Fibroblast of skin of right biceps (primary cell): Measurements from ENCODE around the gene TOR1AIP2.

Experiments used
- DNase-seq: peaks from one replicate; pipeline ENCODE4 v3.0.0-alpha.2; 2013

The TOR1AIP2 gene

GRCh38 chr1:179877586-179878265, at the start of gene TOR1AIP2:
Gene TOR1AIP2 (minus strand): TSS chr1:179877803. CDS start chr1:179852665, 25,138 bp downstream.
- peak; percentile 82 for DNase-seq

- no peak for DNase-seq
Measured at GRCh38 chr1:179926850-179927205, 49.2 kb upstream of the TOR1AIP2 start.

GRCh38 chr1:179925922-179926849, 48.6 kb upstream of the TOR1AIP2 start:
- peak; percentile 84 for DNase-seq

GRCh38 chr1:179925302-179925701, 47.7 kb upstream of the TOR1AIP2 start:
- no peak for DNase-seq

- no peak for DNase-seq
Measured at GRCh38 chr1:179924268-179924667, 46.7 kb upstream of the TOR1AIP2 start.

- no peak for DNase-seq
Measured at GRCh38 chr1:179923029-179923428, 45.4 kb upstream of the TOR1AIP2 start.

GRCh38 chr1:179921981-179922872, 44.6 kb upstream of the TOR1AIP2 start:
- DNase-seq: peak; percentile 9

GRCh38 chr1:179921472-179921871, 43.9 kb upstream of the TOR1AIP2 start:
- no peak for DNase-seq

GRCh38 chr1:179917601-179918429, 40.2 kb upstream of the TOR1AIP2 start:
- no peak for DNase-seq

GRCh38 chr1:179911812-179912211, 34.2 kb upstream of the TOR1AIP2 start:
- DNase-seq: no peak

GRCh38 chr1:179910934-179911333, 33.3 kb upstream of the TOR1AIP2 start:
- no peak for DNase-seq

GRCh38 chr1:179889589-179889988, 12.0 kb upstream of the TOR1AIP2 start:
- no peak for DNase-seq

- no peak for DNase-seq
Measured at GRCh38 chr1:179888071-179888470, 10.5 kb upstream of the TOR1AIP2 start.

GRCh38 chr1:179883745-179884138, 6.1 kb upstream of the TOR1AIP2 start:
- peak; percentile 12 for DNase-seq

GRCh38 chr1:179883040-179883744, 5.6 kb upstream of the TOR1AIP2 start:
- DNase-seq: no peak

GRCh38 chr1:179882253-179883039, 4.8 kb upstream of the TOR1AIP2 start, which contains the start of gene TOR1AIP1:
Gene TOR1AIP1 (plus strand): TSS chr1:179882285. CDS start chr1:179882503, 218 bp downstream.
- DNase-seq: peak; percentile 98

- DNase-seq: peak; percentile 91
Measured at GRCh38 chr1:179881642-179882252, 4.1 kb upstream of the TOR1AIP2 start.

GRCh38 chr1:179879797-179880196, 2.2 kb upstream of the TOR1AIP2 start:
- DNase-seq: no peak

- DNase-seq: peak; percentile 33
Measured at GRCh38 chr1:179876300-179876715, 1.3 kb downstream of the TOR1AIP2 start.
